GM12891 (cell line): Measurements from ENCODE around the gene TTC13.
A peak's percentile ranks its signal among the peaks of the same experiment; 100 is the strongest.

Source experiments
- POLR2A ChIP-seq: IDR thresholded peaks from 2 replicates; pipeline ENCODE4 v1.6.1; 2011; ENCODE audit warnings: low read depth, low read length, control low read depth
- POLR2AphosphoS5 ChIP-seq: IDR thresholded peaks from 2 replicates; pipeline ENCODE4 v1.6.1; 2011; ENCODE audit warnings: low read depth, low read length, control low read depth

- peak; percentile 91 for TF ChIP-seq POLR2AphosphoS5
- TF ChIP-seq POLR2A, result peak; percentile 92; the same call in 1 of the 2 replicates
These were observed at the start of gene TTC13, which contains the start of gene ARV1 for GRCh38 chr1:230978491-230979388.
